ENCODE measurements around the gene WDR37. TPM values are rescaled to one million over a fixed set of nuclear protein-coding genes. Genes with fewer than 3 reads are reported as not detected.

Gene WDR37
- total and polyA plus RNA-seq, 2 donors (not counting 1 experiment from before 2014, with no cell fraction given) = 17.3 to 33.2 TPM

DNA sequence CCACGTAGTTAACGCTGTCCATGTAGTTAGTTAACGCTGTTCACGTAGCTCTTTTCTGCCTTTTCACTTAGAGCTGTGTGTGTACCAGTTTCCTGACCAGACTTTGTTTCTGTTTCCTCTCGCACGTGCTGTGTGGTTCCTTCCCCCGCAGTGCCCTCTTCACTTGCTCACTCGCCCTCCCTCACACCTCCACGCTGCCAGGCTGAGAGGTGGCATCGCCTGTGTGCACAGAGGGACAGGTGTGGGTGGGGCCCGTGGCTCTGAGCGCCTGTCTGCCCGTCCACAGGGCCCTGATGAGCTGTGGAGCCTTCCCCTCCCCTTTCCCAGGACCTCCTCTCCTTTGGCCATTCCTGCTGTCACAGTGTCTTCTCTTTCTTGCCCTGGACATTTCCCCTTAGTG is 30.6 kb downstream of the WDR37 start:
- H3K9me3 Mint-ChIP-seq (ENCODE audit: insufficient read depth) = no peaks in the 10 kb centered on the region
- H4K20me1 ChIP-seq (ENCODE audit: control insufficient read depth, insufficient read depth, low read length, poor library complexity, severe bottlenecking) = peaks cover 32% of the 10 kb centered on the region
- H3K36me3 ChIP-seq (replicated peaks in 1 of 2; ENCODE audit: control extremely low read depth in 1 of 2, control insufficient read depth in 1 of 2, extremely low read depth in 1 of 2, insufficient read depth in 2 of 2, low read length in 1 of 2) = peaks cover 9 to 91% of the 10 kb centered on the region in 2 experiments
- intact Hi-C loops (cut with micrococcal nuclease) = no loop called here
- no peaks in the 10 kb centered on the region for H3K4me1 ChIP-seq (ENCODE audit: control insufficient read depth in 2 of 2, insufficient read depth in 2 of 2, low read length in 2 of 2)
- WGBS (ENCODE audit: insufficient coverage) = 96% methylated on average over 7 of the region's 13 CpGs
- no peaks in the 10 kb centered on the region for H3K27me3 ChIP-seq (replicated peaks in 1 of 4; ENCODE audit: control extremely low read depth in 1 of 4, control insufficient read depth in 3 of 4, insufficient read depth in 4 of 4, low read length in 3 of 4)
- H3K9ac ChIP-seq (ENCODE audit: low read length) = no peak overlapping the region
- POLR2A ChIA-PET = no interaction called here
- CTCF ChIA-PET = interaction anchor here (1.1 kb wide), 1 partner anchor 23 kb away, joined by 3 read pairs; no protein-coding TSS in a partner anchor
- H3K27me3 Mint-ChIP-seq = no peaks in the 10 kb centered on the region
- no peak overlapping the region for H2AFZ ChIP-seq (ENCODE audit: insufficient read depth, low read depth, low read length, poor library complexity, severe bottlenecking)
- H3K9me3 ChIP-seq (ENCODE audit: control extremely low read depth in 1 of 3, control insufficient read depth in 2 of 3, insufficient read depth in 1 of 3, low read length in 2 of 3) = no peaks in the 10 kb centered on the region
- no peak overlapping the region for H3K4me3 ChIP-seq (ENCODE audit: control extremely low read depth in 1 of 5, extremely low read depth in 1 of 5, insufficient read depth in 1 of 5, low read depth in 2 of 5, low read length in 4 of 5)
- peak overlapping the region; percentile 26 for H3K27ac Mint-ChIP-seq
- ATAC-seq (ENCODE audit: low read depth) (no peak), DNase-seq (no peak)
- no peaks in the 10 kb centered on the region for H3K4me1 Mint-ChIP-seq
- H3K4me3 Mint-ChIP-seq = no peak overlapping the region
- TF ChIP-seq CTCF (IDR thresholded peaks at IDR 0.05) (no peak), EZH2 (IDR thresholded peaks at IDR 0.05; ENCODE audit: borderline replicate concordance, insufficient read depth, low read depth, low read length, poor library complexity, severe bottlenecking) (no peak)
- peaks cover 46% of the 10 kb centered on the region for H3K79me2 ChIP-seq (ENCODE audit: control insufficient read depth, insufficient read depth, low read length)
- no peak overlapping the region for H3K27ac ChIP-seq (ENCODE audit: low read length in 2 of 2)
- no peak overlapping the region for H3K4me2 ChIP-seq (replicated peaks; ENCODE audit: low read depth, low read length, poor library complexity, severe bottlenecking)

- H3K4me3 Mint-ChIP-seq = no peak overlapping the region
- 91% methylated on average over 17 of the region's 19 CpGs for WGBS (ENCODE audit: insufficient coverage)
- Histone ChIP-seq H3K36me3 (replicated peaks in 1 of 2; ENCODE audit: control extremely low read depth in 1 of 2, control insufficient read depth in 1 of 2, extremely low read depth in 1 of 2, insufficient read depth in 2 of 2, low read length in 1 of 2) (peaks cover 18 to 80% of the 10 kb centered on the region in 2 experiments), H3K9ac (ENCODE audit: low read length) (no peak overlapping the region), H3K79me2 (ENCODE audit: control insufficient read depth, insufficient read depth, low read length) (peaks cover 45% of the 10 kb centered on the region), H3K4me3 (ENCODE audit: control extremely low read depth in 1 of 5, extremely low read depth in 1 of 5, insufficient read depth in 1 of 5, low read depth in 2 of 5, low read length in 4 of 5) (no peak overlapping the region), H3K9me3 (ENCODE audit: control extremely low read depth in 1 of 3, control insufficient read depth in 2 of 3, insufficient read depth in 1 of 3, low read length in 2 of 3) (no peaks in the 10 kb centered on the region), H3K27ac (ENCODE audit: low read length in 2 of 2) (no peak overlapping the region), H3K27me3 (replicated peaks in 1 of 4; ENCODE audit: control extremely low read depth in 1 of 4, control insufficient read depth in 3 of 4, insufficient read depth in 4 of 4, low read length in 3 of 4) (no peaks in the 10 kb centered on the region), H2AFZ (ENCODE audit: insufficient read depth, low read depth, low read length, poor library complexity, severe bottlenecking) (no peak overlapping the region), H3K4me2 (replicated peaks; ENCODE audit: low read depth, low read length, poor library complexity, severe bottlenecking) (no peak overlapping the region), H3K4me1 (ENCODE audit: control insufficient read depth in 2 of 2, insufficient read depth in 2 of 2, low read length in 2 of 2) (no peaks in the 10 kb centered on the region), H4K20me1 (ENCODE audit: control insufficient read depth, insufficient read depth, low read length, poor library complexity, severe bottlenecking) (peaks cover 18% of the 10 kb centered on the region)
- DNase-seq (no peak), ATAC-seq (ENCODE audit: low read depth) (no peak)
- no peaks in the 10 kb centered on the region for H3K9me3 Mint-ChIP-seq (ENCODE audit: insufficient read depth)
- no peaks in the 10 kb centered on the region for H3K27me3 Mint-ChIP-seq
- intact Hi-C loops (cut with micrococcal nuclease) = no loop called here
- H3K4me1 Mint-ChIP-seq = no peaks in the 10 kb centered on the region
- CTCF ChIA-PET = no interaction called here
- no peak for TF ChIP-seq CTCF (IDR thresholded peaks at IDR 0.05)
- TF ChIP-seq EZH2 (IDR thresholded peaks at IDR 0.05; ENCODE audit: borderline replicate concordance, insufficient read depth, low read depth, low read length, poor library complexity, severe bottlenecking) = no peak
- no peak overlapping the region for H3K27ac Mint-ChIP-seq
- POLR2A ChIA-PET = no interaction called here
These were observed 33.0 kb downstream of the WDR37 start for GRCh38 chr10:1089017-1089689.

Data from B cell (primary cell).